D721Med (cell line): ENCODE measurements around the gene NF1.

Source experiments
- DNase-seq: peaks from one replicate; pipeline ENCODE4 v3.0.0; 2011; ENCODE audit warnings: low spot score; ENCODE audit not compliant: insufficient read length
- FAIRE-seq: peaks from 2 replicates; lab custom pipeline; 2011; peaks lifted over from hg19 to GRCh38; lab: Jason Lieb, UNC
- CTCF ChIP-seq: IDR thresholded peaks from 2 replicates; pipeline ENCODE4 v1.5.1; 2012; ENCODE audit warnings: mild to moderate bottlenecking, control low read depth; ENCODE audit not compliant: insufficient read depth; ENCODE audit errors: missing control alignments

NF1 gene

GRCh38 chr17:31224366-31224765, 129.6 kb downstream of the NF1 start:
- FAIRE-seq = no peak
- TF ChIP-seq CTCF = no peak
- no peak for DNase-seq

GRCh38 chr17:31225831-31226230, 131.1 kb downstream of the NF1 start:
- DNase-seq (no peak), FAIRE-seq (no peak)
- TF ChIP-seq CTCF = no peak

DNA sequence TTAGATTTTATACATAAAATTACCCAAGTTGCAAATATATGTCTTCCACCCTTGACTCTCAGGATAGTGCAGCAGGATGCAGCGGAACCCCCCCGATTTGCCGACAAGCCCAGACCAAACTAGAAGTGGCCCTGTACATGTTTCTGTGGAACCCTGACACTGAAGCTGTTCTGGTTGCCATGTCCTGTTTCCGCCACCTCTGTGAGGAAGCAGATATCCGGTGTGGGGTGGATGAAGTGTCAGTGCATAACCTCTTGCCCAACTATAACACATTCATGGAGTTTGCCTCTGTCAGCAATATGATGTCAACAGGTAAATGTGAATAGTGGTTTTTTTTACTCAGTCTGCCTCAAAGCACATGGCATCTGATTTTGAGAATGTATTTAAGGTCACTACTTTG, 131.6 kb downstream of the NF1 start:
- DNase-seq (no peak), FAIRE-seq (no peak)
- no peak for TF ChIP-seq CTCF

DNA sequence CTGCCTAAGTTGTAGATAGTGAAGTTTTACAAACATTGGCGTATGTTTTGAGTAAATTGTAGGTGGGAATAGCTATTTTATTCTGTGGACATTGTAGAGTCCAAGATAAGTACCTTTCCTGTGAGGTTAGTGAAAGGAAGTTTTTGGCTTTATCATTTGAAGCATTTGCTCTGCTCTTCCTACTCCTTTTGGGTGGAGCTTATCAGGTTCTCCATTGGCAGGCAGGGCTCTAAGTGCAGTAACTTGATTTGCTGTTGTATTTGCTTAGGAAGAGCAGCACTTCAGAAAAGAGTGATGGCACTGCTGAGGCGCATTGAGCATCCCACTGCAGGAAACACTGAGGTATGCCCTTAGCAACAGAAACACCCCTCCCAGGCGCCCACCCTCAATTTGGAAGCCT, 132.2 kb downstream of the NF1 start:
- no peak for DNase-seq
- no peak for TF ChIP-seq CTCF
- no peak for FAIRE-seq

GRCh38 chr17:31231852-31232251, 137.1 kb downstream of the NF1 start:
- TF ChIP-seq CTCF = no peak
- DNase-seq (no peak), FAIRE-seq (no peak)

GRCh38 chr17:31235110-31235509, 140.3 kb downstream of the NF1 start:
- peak; percentile 84 for FAIRE-seq
- no peak for DNase-seq
- no peak for TF ChIP-seq CTCF

GRCh38 chr17:31236137-31236536, 141.4 kb downstream of the NF1 start:
- no peak for DNase-seq
- no peak for FAIRE-seq
- TF ChIP-seq CTCF = no peak
